SK-N-SH treated with all-trans-retinoic acid at 6 μM for 48 hours (cell line): ENCODE data around the gene TTC17.

Source experiments
- ATAC-seq: fragments of 200-7000 bp; cut with Tn5 transposase; 3 replicates; pipeline ENCODE4 v1.9.1; 2020; ENCODE audit warnings: mild to moderate bottlenecking, moderate library complexity
- ARNTL ChIP-seq: fragments of 450-650 bp; formaldehyde crosslinking; IDR thresholded peaks from 2 replicates; pipeline ENCODE4 v1.5.0; 2020; ENCODE audit warnings: low read depth, mild to moderate bottlenecking, moderate library complexity, borderline replicate concordance
- BACH2 ChIP-seq: fragments of 250-450 bp; sonication (Bioruptor Pico); IDR thresholded peaks from 2 replicates; pipeline ENCODE4 v1.9.0; 2021; ENCODE audit warnings: mild to moderate bottlenecking, borderline replicate concordance
- CSDC2 ChIP-seq: fragments of 250-450 bp; sonication (Bioruptor Pico); IDR thresholded peaks from 2 replicates; pipeline ENCODE4 v1.5.0; 2020; ENCODE audit warnings: mild to moderate bottlenecking, moderate library complexity
- ESRRG ChIP-seq: fragments of 250-450 bp; sonication (Bioruptor Pico); IDR thresholded peaks from 2 replicates; pipeline ENCODE4 v1.6.1; 2021; ENCODE audit warnings: mild to moderate bottlenecking
- OSR1 ChIP-seq: fragments of 250-450 bp; sonication (Bioruptor Pico); IDR thresholded peaks from 2 replicates; pipeline ENCODE4 v1.8.0; 2022; ENCODE audit warnings: moderate library complexity, mild to moderate bottlenecking, inconsistent platforms
- POU6F1 ChIP-seq: fragments of 250-450 bp; sonication (Bioruptor Pico); IDR thresholded peaks from 2 replicates; pipeline ENCODE4 v1.8.0; 2021; ENCODE audit warnings: low read depth, mild to moderate bottlenecking, moderate library complexity, borderline replicate concordance
- PPARA ChIP-seq: fragments of 250-450 bp; sonication (Bioruptor Pico); IDR thresholded peaks from 2 replicates; pipeline ENCODE4 v1.5.0; 2020; ENCODE audit warnings: mild to moderate bottlenecking, borderline replicate concordance
- SNAI2 ChIP-seq: fragments of 250-450 bp; sonication (Bioruptor Pico); IDR thresholded peaks from 2 replicates; pipeline ENCODE4 v1.5.0; 2020; ENCODE audit warnings: mild to moderate bottlenecking, moderate library complexity
- TCF4 ChIP-seq: fragments of 250-450 bp; sonication (Bioruptor Pico); IDR thresholded peaks from 2 replicates; pipeline ENCODE4 v1.8.0; 2021; ENCODE audit warnings: mild to moderate bottlenecking, moderate library complexity, borderline replicate concordance
- TOX ChIP-seq: fragments of 250-450 bp; sonication (Bioruptor Pico); IDR thresholded peaks from 2 replicates; pipeline ENCODE4 v1.8.0; 2021; ENCODE audit warnings: mild to moderate bottlenecking, moderate library complexity, borderline replicate concordance
- TSHZ2 ChIP-seq: fragments of 250-450 bp; sonication (Bioruptor Pico); IDR thresholded peaks from 2 replicates; pipeline ENCODE4 v1.5.0; 2020; ENCODE audit warnings: mild to moderate bottlenecking, moderate library complexity
- ZC3H10 ChIP-seq: fragments of 250-450 bp; sonication (Bioruptor Pico); IDR thresholded peaks from 2 replicates; pipeline ENCODE4 v1.5.1; 2021; ENCODE audit warnings: mild to moderate bottlenecking, moderate library complexity
- ZFP3 ChIP-seq: fragments of 250-450 bp; sonication (Bioruptor Pico); IDR thresholded peaks from 2 replicates; pipeline ENCODE4 v1.5.0; 2020; ENCODE audit warnings: mild to moderate bottlenecking, moderate library complexity
- ZFP30 ChIP-seq: fragments of 450-650 bp; formaldehyde crosslinking; IDR thresholded peaks from 2 replicates; pipeline ENCODE4 v1.5.0; 2022; ENCODE audit warnings: mild to moderate bottlenecking, moderate library complexity
- ZNF565 ChIP-seq: fragments of 450-650 bp; formaldehyde crosslinking; conservative IDR thresholded peaks from 2 replicates; pipeline ENCODE4 v1.5.0; 2020; ENCODE audit warnings: low read depth, mild to moderate bottlenecking, moderate library complexity
- ZNF70 ChIP-seq: fragments of 450-650 bp; formaldehyde crosslinking; IDR thresholded peaks from 2 replicates; pipeline ENCODE4 v1.5.0; 2020; ENCODE audit warnings: mild to moderate bottlenecking, moderate library complexity
- ZNF8 ChIP-seq: fragments of 450-650 bp; formaldehyde crosslinking; IDR thresholded peaks from 2 replicates; pipeline ENCODE4 v1.5.0; 2020; ENCODE audit warnings: mild to moderate bottlenecking, moderate library complexity
- TF ChIP-seq, protein P1 (sequence below): fragments of 250-450 bp; sonication (Bioruptor Pico); IDR thresholded peaks from 2 replicates; pipeline ENCODE4 v1.8.0; 2020; ENCODE audit warnings: mild to moderate bottlenecking, moderate library complexity, borderline replicate concordance
- TF ChIP-seq, protein P2 (sequence below): fragments of 250-450 bp; sonication (Bioruptor Pico); IDR thresholded peaks from 2 replicates; pipeline ENCODE4 v1.5.1; 2020; ENCODE audit warnings: low read depth, mild to moderate bottlenecking, moderate library complexity

TTC17 gene

DNA sequence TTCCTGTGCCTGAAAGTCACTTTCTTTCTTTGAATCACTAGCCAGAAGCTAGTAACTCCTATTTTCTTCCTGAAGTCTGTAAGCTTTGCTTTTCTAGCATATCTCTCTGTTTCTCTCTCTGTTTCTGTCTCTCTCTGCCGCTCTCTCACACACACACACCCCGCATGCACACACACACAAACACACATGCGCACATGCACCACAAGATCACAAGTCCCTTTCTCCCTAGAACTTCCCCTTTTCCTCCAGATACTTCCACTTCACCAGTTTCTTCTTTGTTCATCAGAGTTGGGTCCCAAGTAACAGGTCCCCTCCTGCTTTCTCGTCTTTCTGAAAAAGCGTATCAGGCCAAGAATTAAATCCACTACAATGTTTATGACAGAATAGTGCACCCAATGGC lies 173.3 kb downstream of the TTC17 start (continued):
- TF ChIP-seq OSR1 (CRISPR knock-in tag) (no peak), ZFP30 (CRISPR knock-in tag) (no peak), ZFP3 (no peak), ZNF70 (CRISPR knock-in tag) (no peak), SNAI2 (CRISPR knock-in tag) (no peak), TCF4 (CRISPR knock-in tag) (no peak), TOX (CRISPR knock-in tag) (no peak)
- TF ChIP-seq, protein P1, sequence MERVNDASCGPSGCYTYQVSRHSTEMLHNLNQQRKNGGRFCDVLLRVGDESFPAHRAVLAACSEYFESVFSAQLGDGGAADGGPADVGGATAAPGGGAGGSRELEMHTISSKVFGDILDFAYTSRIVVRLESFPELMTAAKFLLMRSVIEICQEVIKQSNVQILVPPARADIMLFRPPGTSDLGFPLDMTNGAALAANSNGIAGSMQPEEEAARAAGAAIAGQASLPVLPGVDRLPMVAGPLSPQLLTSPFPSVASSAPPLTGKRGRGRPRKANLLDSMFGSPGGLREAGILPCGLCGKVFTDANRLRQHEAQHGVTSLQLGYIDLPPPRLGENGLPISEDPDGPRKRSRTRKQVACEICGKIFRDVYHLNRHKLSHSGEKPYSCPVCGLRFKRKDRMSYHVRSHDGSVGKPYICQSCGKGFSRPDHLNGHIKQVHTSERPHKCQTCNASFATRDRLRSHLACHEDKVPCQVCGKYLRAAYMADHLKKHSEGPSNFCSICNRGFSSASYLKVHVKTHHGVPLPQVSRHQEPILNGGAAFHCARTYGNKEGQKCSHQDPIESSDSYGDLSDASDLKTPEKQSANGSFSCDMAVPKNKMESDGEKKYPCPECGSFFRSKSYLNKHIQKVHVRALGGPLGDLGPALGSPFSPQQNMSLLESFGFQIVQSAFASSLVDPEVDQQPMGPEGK (CRISPR knock-in tag) = no peak

DNA sequence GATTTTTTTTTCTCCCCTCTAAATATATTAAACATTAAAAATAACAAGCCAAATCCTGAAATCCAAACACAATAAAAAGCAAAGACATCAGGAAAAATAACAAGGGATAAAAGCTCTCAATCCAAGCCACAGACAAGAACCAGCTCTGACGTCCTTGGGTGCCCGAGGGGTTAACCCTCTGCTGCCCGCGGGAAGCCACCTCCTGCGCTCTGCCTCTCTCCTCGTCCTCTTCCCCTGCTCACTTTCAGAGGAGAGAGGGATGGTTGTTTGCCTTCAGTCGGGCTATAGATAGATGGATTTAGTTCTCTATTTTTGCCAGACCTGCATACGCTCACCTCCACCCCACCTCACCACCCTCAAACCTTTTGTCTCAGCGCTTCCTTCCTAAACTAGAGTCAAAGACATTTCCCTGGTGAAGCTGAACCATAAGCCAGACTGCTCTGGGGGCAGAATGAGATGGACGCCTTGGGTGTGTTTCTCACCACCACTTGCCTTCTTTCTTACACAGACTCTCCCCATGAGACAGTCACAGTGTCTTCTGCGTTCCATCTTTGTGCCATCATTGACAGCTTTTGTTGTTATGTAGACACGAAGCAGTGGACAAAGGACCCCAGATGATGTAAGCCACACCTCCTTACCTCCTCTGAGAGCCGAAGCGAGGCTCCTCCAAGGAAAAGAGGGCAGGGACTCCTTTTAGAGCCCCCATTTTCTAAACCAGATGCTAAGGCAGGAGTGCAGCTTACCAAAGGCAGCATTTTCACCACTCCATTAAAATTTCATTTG lies 179.3 kb downstream of the TTC17 start:
- no peak for TF ChIP-seq ARNTL (CRISPR knock-in tag)
- no peak for ATAC-seq

- no peak for TF ChIP-seq CSDC2
- no peak for TF ChIP-seq BACH2 (CRISPR knock-in tag)
- no peak for ATAC-seq
These were observed 183.3 kb downstream of the TTC17 start for GRCh38 chr11:43541993-43542392.

DNA sequence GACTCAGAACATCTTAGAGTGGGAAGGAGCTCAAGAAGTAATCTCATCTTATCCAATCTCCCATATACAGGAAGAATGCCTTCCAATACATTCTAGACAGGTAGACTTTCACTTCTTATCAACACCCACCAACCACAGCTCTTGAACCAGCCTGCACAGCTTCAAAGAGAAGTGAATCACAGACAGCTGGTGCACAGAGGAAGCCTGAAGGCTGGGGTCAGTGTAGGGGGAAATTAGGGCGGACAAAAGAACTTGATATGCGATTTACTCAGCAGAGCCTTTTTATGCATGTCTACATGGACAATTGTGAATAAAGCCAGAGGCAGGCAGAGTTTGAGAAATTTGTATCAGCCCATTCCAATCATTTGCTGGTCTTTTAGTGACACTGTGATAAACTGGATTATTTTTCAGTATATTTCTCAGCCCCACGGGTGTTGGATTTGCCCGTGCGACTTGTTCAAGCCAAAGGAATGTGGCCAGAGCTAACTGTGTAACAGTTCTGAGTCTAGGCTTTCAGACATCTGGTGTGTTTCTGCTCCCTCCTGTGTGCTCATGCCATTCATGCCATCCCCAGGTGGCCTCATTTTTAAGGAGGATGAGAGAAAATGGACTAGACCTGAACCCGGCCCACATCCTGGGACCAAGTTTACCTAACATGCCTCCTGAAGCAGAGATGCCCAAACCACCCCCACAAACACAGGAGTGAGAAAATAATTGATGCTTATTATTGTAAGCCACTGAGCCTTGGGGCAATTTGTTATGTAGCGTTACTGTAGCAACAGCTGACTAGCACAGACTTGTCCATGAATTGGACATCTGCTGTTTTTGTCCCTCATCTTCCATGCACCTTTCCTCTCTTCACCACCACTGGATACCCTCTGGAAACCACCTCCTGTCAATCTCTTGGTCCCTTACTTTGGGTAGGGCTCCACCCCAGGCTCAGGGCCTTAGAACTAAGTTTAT lies 184.3 kb downstream of the TTC17 start:
- TF ChIP-seq BACH2 (CRISPR knock-in tag) = no peak
- TF ChIP-seq CSDC2 = no peak
- no peak for TF ChIP-seq ESRRG (CRISPR knock-in tag)
- TF ChIP-seq, protein P1 (CRISPR knock-in tag) = no peak
- TF ChIP-seq ZNF8 (CRISPR knock-in tag) = no peak
- TF ChIP-seq, protein P2, sequence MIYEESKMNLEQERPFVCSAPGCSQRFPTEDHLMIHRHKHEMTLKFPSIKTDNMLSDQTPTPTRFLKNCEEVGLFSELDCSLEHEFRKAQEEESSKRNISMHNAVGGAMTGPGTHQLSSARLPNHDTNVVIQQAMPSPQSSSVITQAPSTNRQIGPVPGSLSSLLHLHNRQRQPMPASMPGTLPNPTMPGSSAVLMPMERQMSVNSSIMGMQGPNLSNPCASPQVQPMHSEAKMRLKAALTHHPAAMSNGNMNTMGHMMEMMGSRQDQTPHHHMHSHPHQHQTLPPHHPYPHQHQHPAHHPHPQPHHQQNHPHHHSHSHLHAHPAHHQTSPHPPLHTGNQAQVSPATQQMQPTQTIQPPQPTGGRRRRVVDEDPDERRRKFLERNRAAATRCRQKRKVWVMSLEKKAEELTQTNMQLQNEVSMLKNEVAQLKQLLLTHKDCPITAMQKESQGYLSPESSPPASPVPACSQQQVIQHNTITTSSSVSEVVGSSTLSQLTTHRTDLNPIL (CRISPR knock-in tag) = no peak
- no peak for TF ChIP-seq TOX (CRISPR knock-in tag)
- TF ChIP-seq ZNF565 = no peak
- no peak for TF ChIP-seq PPARA
- TF ChIP-seq ZNF70 (CRISPR knock-in tag) = no peak
- TF ChIP-seq ZC3H10 (CRISPR knock-in tag) = no peak
- TF ChIP-seq POU6F1 = no peak
- TF ChIP-seq ARNTL (CRISPR knock-in tag) = no peak
- TF ChIP-seq ZFP3 = no peak
- TF ChIP-seq SNAI2 (CRISPR knock-in tag) = no peak
- no peak for TF ChIP-seq ZFP30 (CRISPR knock-in tag)
- TF ChIP-seq TSHZ2 (CRISPR knock-in tag) = no peak
- no peak for TF ChIP-seq TCF4 (CRISPR knock-in tag)
- TF ChIP-seq, all 23 proteins: peak for 0

More for the DNA sequence above, 184.3 kb downstream of the TTC17 start:
- no peak for ATAC-seq
